SJCRH30 (cell line): ENCODE results near the gene TK1. TPM values are rescaled to one million over a fixed set of nuclear protein-coding genes. Genes with fewer than 3 reads are reported as not detected.

ENCODE experiments used
- DNase-seq, 2 experiments: peaks; one replicate each; pipeline ENCODE4 v3.0.0-alpha.2; 2015 to 2020
- H3K27ac ChIP-seq: fragments of 250-450 bp; sonication (Bioruptor Pico); 2 replicates; pipeline ENCODE4 v1.5.1; 2020; ENCODE audit warnings: mild to moderate bottlenecking, moderate library complexity
- H3K27me3 ChIP-seq: fragments of 250-450 bp; sonication (Bioruptor Pico); 2 replicates; pipeline ENCODE4 v1.5.1; 2020; ENCODE audit warnings: mild to moderate bottlenecking, moderate library complexity
- H3K36me3 ChIP-seq: fragments of 250-450 bp; sonication (Bioruptor Pico); 2 replicates; pipeline ENCODE4 v1.5.1; 2020; ENCODE audit warnings: mild to moderate bottlenecking, moderate library complexity
- H3K4me1 ChIP-seq: fragments of 250-450 bp; sonication (Bioruptor Pico); 2 replicates; pipeline ENCODE4 v1.5.1; 2020; ENCODE audit warnings: mild to moderate bottlenecking, moderate library complexity
- H3K4me3 ChIP-seq: fragments of 250-450 bp; sonication (Bioruptor Pico); 2 replicates; pipeline ENCODE4 v1.5.1; 2020; ENCODE audit warnings: mild to moderate bottlenecking, moderate library complexity
- H3K9me3 ChIP-seq: fragments of 250-450 bp; sonication (Bioruptor Pico); replicated peaks from 2 replicates; pipeline ENCODE4 v1.5.1; 2020; ENCODE audit warnings: mild to moderate bottlenecking, moderate library complexity
- total RNA-seq: library from RNA; depleted of rRNA; stranded (reverse); fragments of >200 nt; shearing (Covaris generic); gene quantifications from 2 replicates; pipeline ENCODE4 v1.2.3, GENCODE V29; 2014

TK1 gene
- total RNA-seq, 1 experiment from 2014 or later, result 141 TPM

- Histone ChIP-seq H3K27ac (no peak overlapping the region), H3K4me1 (peaks cover 14% of the 10 kb centered on the region), H3K27me3 (no peaks in the 10 kb centered on the region), H3K36me3 (no peaks in the 10 kb centered on the region), H3K4me3 (no peak overlapping the region), H3K9me3 (no peaks in the 10 kb centered on the region)
- peak in 1 of 2 experiments; percentile 9 for DNase-seq
Observed at GRCh38 chr17:78131172-78132083, 55.4 kb downstream of the TK1 start.

DNA sequence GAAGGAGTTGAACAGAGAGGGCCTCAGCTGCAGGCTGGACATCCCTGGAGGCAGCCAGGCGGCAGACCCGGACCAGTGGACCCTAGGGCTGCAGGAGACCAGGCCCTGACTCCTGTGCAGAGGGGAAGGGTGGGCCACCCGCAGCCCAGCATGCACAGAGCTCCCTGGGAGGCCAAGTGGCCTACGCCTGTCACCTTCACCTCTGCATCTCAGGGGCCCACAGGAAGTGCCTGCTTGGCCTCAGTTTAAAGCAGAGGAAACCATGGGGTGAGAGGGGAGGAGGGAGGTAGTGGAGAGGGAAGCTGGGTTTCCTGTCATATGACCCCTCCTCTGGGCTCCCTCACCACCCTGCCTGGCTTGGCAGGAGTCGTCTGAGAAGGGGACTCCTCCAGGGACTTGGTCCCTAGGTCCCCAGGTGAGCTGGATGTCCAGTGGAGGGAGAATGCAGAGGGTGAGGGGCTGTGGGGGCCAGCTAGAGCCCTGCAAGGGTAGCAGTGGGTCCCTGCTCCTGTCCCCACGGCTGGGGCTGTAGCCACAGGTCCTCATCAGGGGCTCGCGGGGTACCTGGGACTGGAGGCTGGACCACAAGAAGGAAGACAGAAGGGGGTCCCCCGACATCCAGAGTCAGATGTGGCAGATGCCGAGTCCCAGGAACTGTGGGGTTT lies 56.3 kb downstream of the TK1 start, which contains the start of gene TMC8:
TMC8 (plus strand) TSS at position 335 of the 665 bp plus-strand sequence. CDS start 818 bp downstream, outside the sequence.
- no peaks in the 10 kb centered on the region for H3K27me3 ChIP-seq
- peaks cover 23% of the 10 kb centered on the region for H3K4me1 ChIP-seq
- H3K36me3 ChIP-seq, result no peaks in the 10 kb centered on the region
- H3K27ac ChIP-seq, result no peak within 1 kb of the TSS
- DNase-seq, result peak; percentile 45 to 54
- no peaks in the 10 kb centered on the region for H3K9me3 ChIP-seq
- no peak within 1 kb of the TSS for H3K4me3 ChIP-seq

DNA sequence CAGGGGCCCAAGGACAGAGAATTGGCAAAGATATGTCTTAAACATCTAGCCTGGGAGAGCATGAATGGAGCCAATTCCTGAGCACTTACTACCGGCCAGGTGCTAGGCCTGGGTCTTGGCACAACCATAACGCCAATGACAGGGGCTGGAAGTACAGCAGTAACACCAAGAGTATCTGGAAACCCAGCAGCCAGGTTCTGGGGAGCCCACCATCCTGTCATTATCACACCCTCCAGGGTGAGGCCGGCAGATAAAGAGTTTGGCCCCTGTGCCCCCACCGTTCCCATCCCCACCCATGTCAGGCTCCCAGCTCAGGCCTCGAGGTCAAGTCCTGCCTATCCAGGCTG lies 56.8 kb downstream of the TK1 start:
- H3K27ac ChIP-seq, result no peak overlapping the region
- H3K4me3 ChIP-seq, result no peak overlapping the region
- H3K9me3 ChIP-seq, result no peaks in the 10 kb centered on the region
- peak in 1 of 2 experiments; percentile 3 for DNase-seq
- H3K36me3 ChIP-seq, result no peaks in the 10 kb centered on the region
- H3K27me3 ChIP-seq, result no peaks in the 10 kb centered on the region
- peaks cover 27% of the 10 kb centered on the region for H3K4me1 ChIP-seq

- H3K4me1 ChIP-seq, result peaks cover 27% of the 10 kb centered on the region
- peak overlapping the region; percentile 94 for H3K4me3 ChIP-seq
- H3K36me3 ChIP-seq, result no peaks in the 10 kb centered on the region
- no peaks in the 10 kb centered on the region for H3K9me3 ChIP-seq
- no peak for DNase-seq
- H3K27me3 ChIP-seq, result no peaks in the 10 kb centered on the region
- H3K27ac ChIP-seq, result no peak overlapping the region
Observed at GRCh38 chr17:78129351-78130089, 57.3 kb downstream of the TK1 start.

DNA sequence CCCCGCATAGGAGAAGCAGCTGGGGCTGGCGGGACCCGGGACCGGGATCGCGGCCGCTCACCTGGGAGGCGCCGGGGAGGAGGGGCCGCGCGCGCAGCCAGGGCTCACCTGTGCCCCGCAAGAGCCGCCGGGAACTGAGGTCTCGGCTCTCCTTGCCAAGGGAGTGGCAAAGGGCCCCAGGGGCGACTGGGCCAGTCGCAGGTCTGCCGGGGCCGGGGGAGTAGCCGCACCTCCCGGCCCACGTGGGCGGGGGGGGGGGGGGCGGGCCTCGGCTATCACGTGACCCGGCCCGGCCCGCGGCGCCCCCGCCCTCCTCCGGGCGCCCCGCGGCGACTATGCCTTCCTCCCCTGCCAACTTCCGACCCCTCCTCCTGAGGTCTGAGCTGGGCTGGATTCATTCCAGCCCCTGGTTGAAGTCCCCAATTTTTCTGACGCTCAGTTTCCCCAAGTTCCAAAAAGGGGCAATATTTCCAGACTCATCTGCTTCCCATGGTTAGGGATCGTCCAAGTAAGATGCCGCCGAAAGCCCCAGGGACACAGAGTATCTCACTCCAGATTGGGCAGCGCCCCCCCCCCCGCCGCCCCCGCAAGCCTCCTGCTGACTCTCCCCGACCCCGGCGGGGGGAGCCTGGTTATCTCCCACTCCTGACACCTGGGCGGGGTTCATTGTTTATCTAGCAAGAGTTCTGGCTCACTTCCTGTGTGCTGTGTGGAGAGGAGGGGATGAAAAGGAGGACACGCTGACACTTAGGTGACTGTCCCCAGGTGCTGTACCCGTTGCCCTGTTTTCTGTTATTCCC lies 58.1 kb downstream of the TK1 start, which contains the start of gene TMC6:
TMC6 (minus strand) TSS at position 205 of the 800 bp plus-strand sequence. CDS start 1,923 bp downstream, outside the sequence.
- H3K36me3 ChIP-seq, result no peaks in the 10 kb centered on the region
- DNase-seq, result peak; percentile 77 to 84
- peak within 1 kb of the TSS; percentile 94 for H3K4me3 ChIP-seq
- no peaks in the 10 kb centered on the region for H3K9me3 ChIP-seq
- H3K4me1 ChIP-seq, result peaks cover 27% of the 10 kb centered on the region
- no peaks in the 10 kb centered on the region for H3K27me3 ChIP-seq
- peak within 1 kb of the TSS; percentile 84 for H3K27ac ChIP-seq

- DNase-seq, result peak; percentile 71 to 77
- Histone ChIP-seq H3K27ac (peak overlapping the region; percentile 84), H3K9me3 (no peaks in the 10 kb centered on the region), H3K36me3 (peaks cover 3% of the 10 kb centered on the region; the same call in 1 of the 2 replicates), H3K4me3 (peak overlapping the region; percentile 94), H3K4me1 (peaks cover 27% of the 10 kb centered on the region), H3K27me3 (no peaks in the 10 kb centered on the region)
Observed at GRCh38 chr17:78127888-78128550, 58.8 kb downstream of the TK1 start.

DNA sequence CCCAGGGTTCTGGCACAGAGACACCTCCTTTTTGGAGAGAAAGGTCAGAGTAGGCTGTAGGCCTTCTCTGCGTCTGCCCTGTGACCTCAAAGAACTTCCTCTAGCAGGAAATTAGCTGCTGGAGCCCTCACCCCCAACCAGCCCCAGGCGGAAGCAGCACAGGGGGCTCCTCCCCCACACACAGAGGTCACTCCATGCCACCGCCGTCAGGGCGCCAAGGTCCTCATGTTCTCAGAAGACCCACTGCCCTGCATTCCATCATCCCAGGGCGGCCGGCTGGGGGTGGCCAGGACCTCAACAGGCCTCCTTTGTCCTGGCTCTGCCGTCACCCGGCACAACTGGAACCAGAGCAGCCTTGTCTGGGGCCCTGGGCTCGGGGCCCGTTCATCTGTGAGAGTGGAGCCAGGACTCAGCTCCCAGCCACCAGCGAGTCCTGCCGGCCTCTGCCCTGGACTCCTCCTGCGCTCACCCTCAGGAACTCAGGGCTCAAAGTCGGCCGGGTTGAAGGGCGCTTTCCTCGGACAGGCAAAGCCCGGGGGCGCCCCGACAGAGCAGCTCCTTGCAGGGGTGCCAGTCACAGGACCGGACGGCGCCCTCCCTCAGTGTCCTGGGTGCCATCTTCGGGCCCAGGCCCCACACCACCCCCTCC lies 59.5 kb downstream of the TK1 start:
- H3K27me3 ChIP-seq, result no peaks in the 10 kb centered on the region
- no peaks in the 10 kb centered on the region for H3K9me3 ChIP-seq
- peaks cover 27% of the 10 kb centered on the region for H3K4me1 ChIP-seq
- H3K27ac ChIP-seq, result peak overlapping the region; percentile 84
- peak overlapping the region; percentile 94 for H3K4me3 ChIP-seq
- peaks cover 3% of the 10 kb centered on the region; the same call in 1 of the 2 replicates for H3K36me3 ChIP-seq
- DNase-seq, result peak; percentile 75 to 80

- peaks cover 5% of the 10 kb centered on the region; the same call in 1 of the 2 replicates for H3K36me3 ChIP-seq
- peaks cover 27% of the 10 kb centered on the region for H3K4me1 ChIP-seq
- no peak for DNase-seq
- H3K9me3 ChIP-seq, result no peaks in the 10 kb centered on the region
- H3K27me3 ChIP-seq, result no peaks in the 10 kb centered on the region
- H3K4me3 ChIP-seq, result peak overlapping the region; percentile 94
- peak overlapping the region; percentile 84 for H3K27ac ChIP-seq
Observed at GRCh38 chr17:78126895-78127238, 60.0 kb downstream of the TK1 start.

DNA sequence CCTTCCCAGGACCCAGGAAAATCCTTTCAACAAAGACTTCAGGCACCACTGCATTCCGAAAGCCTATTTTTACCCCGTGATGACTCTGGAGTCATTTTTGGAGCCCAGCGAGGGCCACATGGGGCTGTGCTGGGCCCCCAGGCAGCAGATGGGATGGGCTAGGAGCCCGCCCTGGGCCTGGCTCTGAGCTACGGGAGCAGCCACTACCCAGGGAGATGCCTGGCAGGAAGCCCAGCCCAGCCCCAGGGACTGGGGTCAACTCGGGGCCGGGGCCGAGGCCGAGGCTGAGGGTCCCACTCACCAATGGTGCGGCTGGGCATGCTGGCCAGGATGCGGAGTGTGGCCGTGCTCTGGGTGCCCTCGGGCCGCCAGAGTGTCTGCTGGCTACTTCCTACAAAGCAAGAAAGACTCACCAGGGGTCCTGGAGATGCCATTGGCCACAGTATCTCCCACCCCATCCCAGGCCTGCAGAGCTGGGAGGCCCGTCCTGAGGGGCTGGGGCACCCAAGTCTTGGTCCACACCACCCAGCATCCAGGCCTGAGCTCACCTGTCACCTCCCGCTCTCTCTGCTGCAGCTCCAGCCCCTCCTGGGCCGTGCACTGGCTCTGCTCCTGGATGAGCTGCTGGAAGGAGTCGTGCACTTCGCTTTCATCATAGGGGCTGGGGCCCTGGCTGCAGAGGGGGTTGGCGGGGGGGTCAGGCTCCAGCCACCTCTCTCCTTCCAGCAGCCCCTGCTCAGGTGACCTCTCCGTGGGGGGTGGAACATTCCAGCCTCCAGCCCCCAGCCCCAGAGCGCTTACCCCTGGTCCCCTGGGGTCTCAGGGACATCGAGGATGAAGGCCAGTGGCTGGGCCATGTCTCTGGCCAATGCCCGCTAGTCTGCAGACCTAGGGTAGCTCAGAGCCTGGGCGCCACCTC lies 60.6 kb downstream of the TK1 start:
- Histone ChIP-seq H3K4me1 (peaks cover 27% of the 10 kb centered on the region), H3K27ac (peak overlapping the region; percentile 24; the same call in 1 of the 2 replicates), H3K36me3 (peaks cover 6% of the 10 kb centered on the region; the same call in 1 of the 2 replicates), H3K9me3 (no peaks in the 10 kb centered on the region), H3K4me3 (no peak overlapping the region; the same call in 1 of the 2 replicates), H3K27me3 (no peaks in the 10 kb centered on the region)
- peak; percentile 68 to 78 for DNase-seq

- Histone ChIP-seq H3K4me3 (no peak overlapping the region; the same call in 1 of the 2 replicates), H3K4me1 (peaks cover 25% of the 10 kb centered on the region), H3K9me3 (no peaks in the 10 kb centered on the region), H3K27me3 (no peaks in the 10 kb centered on the region), H3K27ac (peak overlapping the region; percentile 24; the same call in 1 of the 2 replicates), H3K36me3 (peaks cover 6% of the 10 kb centered on the region; the same call in 1 of the 2 replicates)
- DNase-seq, result no peak
Observed at GRCh38 chr17:78125138-78125913, 61.5 kb downstream of the TK1 start.

DNA sequence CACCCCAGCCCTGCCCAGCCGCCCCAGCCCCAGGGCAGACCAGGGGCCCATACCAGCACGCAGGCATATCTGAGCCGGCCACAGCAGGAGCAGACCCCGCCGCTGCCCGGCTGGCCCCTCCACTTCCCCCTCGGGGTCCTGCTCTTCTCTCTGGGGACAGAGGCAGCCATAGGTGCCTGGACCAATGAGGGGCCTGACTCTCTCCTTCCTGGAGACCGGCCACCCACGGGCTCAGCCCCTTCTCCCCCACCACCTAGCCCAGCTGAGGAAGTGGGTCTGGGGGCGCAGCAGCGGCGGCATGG lies 62.1 kb downstream of the TK1 start:
- no peak for DNase-seq
- Histone ChIP-seq H3K27ac (no peak overlapping the region), H3K36me3 (peaks cover 6% of the 10 kb centered on the region; the same call in 1 of the 2 replicates), H3K4me1 (peaks cover 23% of the 10 kb centered on the region), H3K9me3 (no peaks in the 10 kb centered on the region), H3K4me3 (no peak overlapping the region), H3K27me3 (no peaks in the 10 kb centered on the region)
